ENCODE data around the gene LDLRAD4. TPM values are rescaled to one million over a fixed set of nuclear protein-coding genes. Genes with fewer than 3 reads are reported as not detected.
"Not testable (repeated sequence)": the region's sequence is repeated elsewhere in the genome, so short reads cannot be mapped to it uniquely, and the experiment has no call there.

Gene LDLRAD4
- total RNA-seq, 1 donor from 2014 or later: 18.3 TPM

- no peaks in the 10 kb centered on the region for H3K9me3 ChIP-seq (ENCODE audit: control insufficient read depth in 3 of 3, low read length in 3 of 3)
- no peak overlapping the region for H3K9ac ChIP-seq (ENCODE audit: low read depth in 1 of 3, low read length in 3 of 3)
- H3K36me3 ChIP-seq (ENCODE audit: control insufficient read depth in 3 of 3, insufficient read depth in 3 of 3, low read length in 3 of 3): no peaks in the 10 kb centered on the region
- no peak overlapping the region for H3K27ac ChIP-seq (ENCODE audit: low read depth, low read length)
- H3K27me3 ChIP-seq (ENCODE audit: control insufficient read depth in 3 of 3, insufficient read depth in 3 of 3, low read length in 3 of 3): no peaks in the 10 kb centered on the region
- H3K4me3 ChIP-seq (ENCODE audit: low read length in 3 of 3): no peak overlapping the region
- peaks cover 0 to 18% (median 9%) of the 10 kb centered on the region in 3 donors for H3K4me1 ChIP-seq (ENCODE audit: control insufficient read depth in 3 of 3, insufficient read depth in 3 of 3, low read length in 3 of 3)
Measured at GRCh38 chr18:13470516-13471197, 252.1 kb downstream of the LDLRAD4 start.

DNA sequence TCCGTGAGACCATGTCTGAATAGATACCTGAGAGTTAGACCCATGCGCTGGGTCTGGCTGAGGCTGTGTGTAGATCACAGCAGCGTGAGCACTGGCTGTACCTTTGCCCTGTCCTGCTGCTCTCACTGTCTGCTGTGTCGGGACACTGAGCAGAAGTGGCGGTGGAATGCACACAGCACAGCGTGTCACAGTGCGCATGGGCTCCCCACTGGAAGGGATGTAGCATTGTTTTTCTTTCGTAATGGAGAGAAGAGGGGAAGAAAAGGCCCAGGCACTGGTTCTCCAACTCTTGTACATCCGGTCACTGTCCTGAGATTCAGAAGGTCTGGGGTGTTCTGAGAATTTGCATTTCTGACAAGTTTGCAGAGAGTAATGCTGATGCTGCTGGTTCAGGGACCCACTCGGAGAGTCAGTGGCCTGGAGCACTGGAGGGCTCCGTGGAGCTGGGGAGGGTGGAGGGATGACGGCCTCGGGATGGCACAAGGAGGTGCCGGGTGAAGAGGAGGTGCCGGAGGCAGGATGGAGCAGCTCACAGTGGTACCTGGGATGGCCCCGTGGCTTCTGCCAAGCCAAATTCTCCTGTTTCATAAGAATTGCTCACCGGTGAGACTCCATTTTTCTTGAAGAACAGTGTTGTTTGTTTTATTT is 252.8 kb downstream of the LDLRAD4 start:
- Histone ChIP-seq H3K27ac (ENCODE audit: low read depth, low read length) (no peak overlapping the region), H3K4me1 (ENCODE audit: control insufficient read depth in 3 of 3, insufficient read depth in 3 of 3, low read length in 3 of 3) (peaks cover 0 to 17% (median 9%) of the 10 kb centered on the region in 3 donors), H3K4me3 (ENCODE audit: low read length in 3 of 3) (no peak overlapping the region), H3K9ac (ENCODE audit: low read depth in 1 of 3, low read length in 3 of 3) (no peak overlapping the region), H3K36me3 (ENCODE audit: control insufficient read depth in 3 of 3, insufficient read depth in 3 of 3, low read length in 3 of 3) (no peaks in the 10 kb centered on the region), H3K27me3 (ENCODE audit: control insufficient read depth in 3 of 3, insufficient read depth in 3 of 3, low read length in 3 of 3) (no peaks in the 10 kb centered on the region), H3K9me3 (ENCODE audit: control insufficient read depth in 3 of 3, low read length in 3 of 3) (no peaks in the 10 kb centered on the region)

- Histone ChIP-seq H3K9me3 (ENCODE audit: control insufficient read depth in 3 of 3, low read length in 3 of 3) (no peaks in the 10 kb centered on the region), H3K27ac (ENCODE audit: low read depth, low read length) (no peak overlapping the region), H3K4me1 (ENCODE audit: control insufficient read depth in 3 of 3, insufficient read depth in 3 of 3, low read length in 3 of 3) (peaks cover 0 to 17% (median 9%) of the 10 kb centered on the region in 3 donors), H3K9ac (ENCODE audit: low read depth in 1 of 3, low read length in 3 of 3) (peak overlapping the region in 1 of 3 donors; percentile 8), H3K4me3 (ENCODE audit: low read length in 3 of 3) (no peak overlapping the region), H3K36me3 (ENCODE audit: control insufficient read depth in 3 of 3, insufficient read depth in 3 of 3, low read length in 3 of 3) (no peaks in the 10 kb centered on the region), H3K27me3 (ENCODE audit: control insufficient read depth in 3 of 3, insufficient read depth in 3 of 3, low read length in 3 of 3) (no peaks in the 10 kb centered on the region)
Measured at GRCh38 chr18:13471971-13472628, 253.5 kb downstream of the LDLRAD4 start.

- Histone ChIP-seq H3K27me3 (ENCODE audit: control insufficient read depth in 3 of 3, insufficient read depth in 3 of 3, low read length in 3 of 3) (no peaks in the 10 kb centered on the region), H3K4me1 (ENCODE audit: control insufficient read depth in 3 of 3, insufficient read depth in 3 of 3, low read length in 3 of 3) (peaks cover 0 to 17% (median 9%) of the 10 kb centered on the region in 3 donors), H3K4me3 (ENCODE audit: low read length in 3 of 3) (no peak overlapping the region), H3K36me3 (ENCODE audit: control insufficient read depth in 3 of 3, insufficient read depth in 3 of 3, low read length in 3 of 3) (no peaks in the 10 kb centered on the region), H3K9ac (ENCODE audit: low read depth in 1 of 3, low read length in 3 of 3) (no peak overlapping the region), H3K27ac (ENCODE audit: low read depth, low read length) (no peak overlapping the region), H3K9me3 (ENCODE audit: control insufficient read depth in 3 of 3, low read length in 3 of 3) (no peaks in the 10 kb centered on the region)
Measured at GRCh38 chr18:13473751-13474150, 255.2 kb downstream of the LDLRAD4 start.

GRCh38 chr18:13474336-13474735 is 255.8 kb downstream of the LDLRAD4 start:
- H3K36me3 ChIP-seq (ENCODE audit: control insufficient read depth in 3 of 3, insufficient read depth in 3 of 3, low read length in 3 of 3): no peaks in the 10 kb centered on the region
- no peaks in the 10 kb centered on the region for H3K27me3 ChIP-seq (ENCODE audit: control insufficient read depth in 3 of 3, insufficient read depth in 3 of 3, low read length in 3 of 3)
- H3K4me1 ChIP-seq (ENCODE audit: control insufficient read depth in 3 of 3, insufficient read depth in 3 of 3, low read length in 3 of 3): peaks cover 0 to 17% (median 9%) of the 10 kb centered on the region in 3 donors
- H3K27ac ChIP-seq (ENCODE audit: low read depth, low read length): no peak overlapping the region
- no peak overlapping the region for H3K4me3 ChIP-seq (ENCODE audit: low read length in 3 of 3)
- no peaks in the 10 kb centered on the region for H3K9me3 ChIP-seq (ENCODE audit: control insufficient read depth in 3 of 3, low read length in 3 of 3)
- H3K9ac ChIP-seq (ENCODE audit: low read depth in 1 of 3, low read length in 3 of 3): no peak overlapping the region

- H3K4me3 ChIP-seq (ENCODE audit: low read length in 3 of 3): no peak overlapping the region
- H3K9me3 ChIP-seq (ENCODE audit: control insufficient read depth in 3 of 3, low read length in 3 of 3): no peaks in the 10 kb centered on the region
- H3K27me3 ChIP-seq (ENCODE audit: control insufficient read depth in 3 of 3, insufficient read depth in 3 of 3, low read length in 3 of 3): no peaks in the 10 kb centered on the region
- no peak overlapping the region for H3K9ac ChIP-seq (ENCODE audit: low read depth in 1 of 3, low read length in 3 of 3)
- H3K4me1 ChIP-seq (ENCODE audit: control insufficient read depth in 3 of 3, insufficient read depth in 3 of 3, low read length in 3 of 3): peaks cover 0 to 17% (median 9%) of the 10 kb centered on the region in 3 donors
- no peak overlapping the region for H3K27ac ChIP-seq (ENCODE audit: low read depth, low read length)
- H3K36me3 ChIP-seq (ENCODE audit: control insufficient read depth in 3 of 3, insufficient read depth in 3 of 3, low read length in 3 of 3): no peaks in the 10 kb centered on the region
Measured at GRCh38 chr18:13474907-13475545, 256.5 kb downstream of the LDLRAD4 start.

DNA sequence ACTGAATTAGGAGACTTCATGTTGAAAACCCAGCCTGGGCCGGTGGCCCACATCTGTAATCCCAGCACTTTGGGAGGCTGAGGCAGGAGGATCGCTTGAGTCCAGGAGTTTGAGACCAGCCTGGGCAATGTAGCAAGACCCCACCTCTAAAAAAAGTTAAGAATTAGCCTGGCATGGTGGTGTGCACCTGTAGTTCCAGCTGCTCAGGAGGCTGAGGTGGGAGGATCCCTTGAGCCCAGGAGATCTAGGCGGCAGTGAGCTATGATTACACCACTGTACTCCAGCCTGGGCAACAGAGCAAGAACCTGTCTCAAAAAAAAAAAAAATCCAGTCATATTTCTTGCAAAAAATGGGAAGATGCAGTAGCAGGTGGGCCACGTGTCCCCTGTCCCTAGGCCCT is 257.8 kb downstream of the LDLRAD4 start:
- H3K36me3 ChIP-seq (ENCODE audit: control insufficient read depth in 3 of 3, insufficient read depth in 3 of 3, low read length in 3 of 3); H3K27ac ChIP-seq (ENCODE audit: low read depth, low read length); H3K9ac ChIP-seq (ENCODE audit: low read depth in 1 of 3, low read length in 3 of 3); H3K4me3 ChIP-seq (ENCODE audit: low read length in 3 of 3); H3K4me1 ChIP-seq (ENCODE audit: control insufficient read depth in 3 of 3, insufficient read depth in 3 of 3, low read length in 3 of 3); H3K27me3 ChIP-seq (ENCODE audit: control insufficient read depth in 3 of 3, insufficient read depth in 3 of 3, low read length in 3 of 3); H3K9me3 ChIP-seq (ENCODE audit: control insufficient read depth in 3 of 3, low read length in 3 of 3): not testable (repeated sequence)

GRCh38 chr18:13477147-13477683 is 258.7 kb downstream of the LDLRAD4 start:
- Histone ChIP-seq H3K36me3 (ENCODE audit: control insufficient read depth in 3 of 3, insufficient read depth in 3 of 3, low read length in 3 of 3) (no peaks in the 10 kb centered on the region), H3K27ac (ENCODE audit: low read depth, low read length) (no peak overlapping the region), H3K27me3 (ENCODE audit: control insufficient read depth in 3 of 3, insufficient read depth in 3 of 3, low read length in 3 of 3) (no peaks in the 10 kb centered on the region), H3K4me3 (ENCODE audit: low read length in 3 of 3) (no peak overlapping the region), H3K9me3 (ENCODE audit: control insufficient read depth in 3 of 3, low read length in 3 of 3) (no peaks in the 10 kb centered on the region), H3K4me1 (ENCODE audit: control insufficient read depth in 3 of 3, insufficient read depth in 3 of 3, low read length in 3 of 3) (peaks cover 0 to 3% (median 0%) of the 10 kb centered on the region in 3 donors), H3K9ac (ENCODE audit: low read depth in 1 of 3, low read length in 3 of 3) (no peak overlapping the region)

GRCh38 chr18:13480571-13481255 is 262.2 kb downstream of the LDLRAD4 start:
- Histone ChIP-seq H3K9me3 (ENCODE audit: control insufficient read depth in 3 of 3, low read length in 3 of 3) (no peaks in the 10 kb centered on the region), H3K9ac (ENCODE audit: low read depth in 1 of 3, low read length in 3 of 3) (no peak overlapping the region), H3K4me3 (ENCODE audit: low read length in 3 of 3) (no peak overlapping the region), H3K27ac (ENCODE audit: low read depth, low read length) (no peak overlapping the region), H3K27me3 (ENCODE audit: control insufficient read depth in 3 of 3, insufficient read depth in 3 of 3, low read length in 3 of 3) (no peaks in the 10 kb centered on the region), H3K36me3 (ENCODE audit: control insufficient read depth in 3 of 3, insufficient read depth in 3 of 3, low read length in 3 of 3) (no peaks in the 10 kb centered on the region), H3K4me1 (ENCODE audit: control insufficient read depth in 3 of 3, insufficient read depth in 3 of 3, low read length in 3 of 3) (no peaks in the 10 kb centered on the region)

Measured in skeletal muscle tissue (tissue), 4 donors.